GM19239 (cell line): Measurements from ENCODE around the gene PRR13.
"Not testable (repeated sequence)": the region's sequence is repeated elsewhere in the genome, so short reads cannot be mapped to it uniquely, and the experiment has no call there.

Source experiments
- DNase-seq: peaks from one replicate; pipeline ENCODE4 v3.0.0; 2011; ENCODE audit warnings: low spot score; ENCODE audit not compliant: insufficient read length
- FAIRE-seq: peaks from 2 replicates; lab custom pipeline; 2011; peaks lifted over from hg19 to GRCh38; lab: Jason Lieb, UNC

The PRR13 gene

GRCh38 chr12:53466640-53467039, 25.1 kb downstream of the PRR13 start:
- FAIRE-seq (no peak), DNase-seq (no peak)

DNA sequence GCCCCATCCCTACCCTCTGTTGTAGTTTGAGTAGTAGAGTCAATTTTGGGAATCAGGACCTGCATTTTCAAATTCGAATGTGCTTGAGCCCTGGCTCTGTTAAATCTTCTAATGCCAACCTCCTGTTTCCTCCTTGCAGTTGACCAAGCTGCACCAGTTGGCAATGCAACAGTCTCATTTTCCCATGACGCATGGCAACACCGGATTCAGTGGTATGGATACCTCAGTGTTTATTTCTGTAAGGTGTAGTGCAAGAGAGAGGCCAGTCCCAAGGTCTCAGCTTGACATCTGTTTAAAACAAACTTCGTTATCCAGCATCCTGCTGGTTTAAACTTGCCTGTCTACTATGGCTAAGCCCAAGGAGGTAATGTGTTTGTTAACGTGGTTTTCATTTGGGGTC, 25.5 kb downstream of the PRR13 start:
- no peak for FAIRE-seq
- DNase-seq, result no peak

GRCh38 chr12:53467880-53468279, 26.3 kb downstream of the PRR13 start:
- FAIRE-seq, result no peak
- no peak for DNase-seq

DNA sequence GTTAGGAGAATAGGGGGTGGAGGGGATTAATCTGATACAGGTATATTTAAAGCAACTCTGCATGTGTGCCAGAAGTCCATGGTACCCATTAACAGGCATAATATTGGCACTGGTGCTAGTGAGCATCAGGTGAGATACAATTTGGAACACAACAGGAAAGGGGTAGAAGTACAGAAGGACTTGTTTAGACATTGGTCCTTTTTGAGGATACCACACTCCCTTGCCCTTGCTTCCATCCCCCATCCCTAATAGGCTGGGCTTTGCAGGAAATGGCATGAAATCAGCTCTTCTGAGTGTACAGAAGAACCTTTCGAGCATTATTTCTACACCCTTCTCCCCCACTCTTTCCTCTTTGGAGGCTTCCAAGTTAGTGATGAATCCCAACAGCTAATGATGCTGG, 26.7 kb downstream of the PRR13 start:
- FAIRE-seq (no peak), DNase-seq (no peak)

DNA sequence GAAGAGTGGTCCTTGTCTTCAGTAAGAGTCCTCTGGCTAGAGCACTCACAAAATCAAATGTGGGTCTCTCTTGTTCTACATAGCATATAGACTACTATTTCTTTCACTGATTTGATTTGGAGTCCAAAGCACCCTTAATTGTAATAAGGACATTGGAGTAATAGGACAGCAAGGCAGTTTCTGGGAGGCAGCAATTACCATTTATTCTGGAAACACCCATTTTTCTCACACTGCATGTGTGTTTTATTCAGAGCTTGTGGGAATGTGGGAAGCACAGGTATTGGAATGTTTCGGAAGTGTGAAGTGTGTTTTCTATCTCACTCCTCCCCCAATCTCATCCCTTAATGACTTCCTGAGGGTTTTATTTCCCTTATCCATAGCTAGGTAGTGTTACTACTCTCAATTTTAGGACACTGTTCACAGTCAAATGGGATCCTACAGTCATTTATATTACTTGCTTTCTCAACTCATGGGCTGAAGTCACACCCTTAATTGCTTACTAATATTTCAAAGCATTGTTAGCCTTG, 30.6 kb downstream of the PRR13 start:
- DNase-seq, result no peak
- no peak for FAIRE-seq

DNA sequence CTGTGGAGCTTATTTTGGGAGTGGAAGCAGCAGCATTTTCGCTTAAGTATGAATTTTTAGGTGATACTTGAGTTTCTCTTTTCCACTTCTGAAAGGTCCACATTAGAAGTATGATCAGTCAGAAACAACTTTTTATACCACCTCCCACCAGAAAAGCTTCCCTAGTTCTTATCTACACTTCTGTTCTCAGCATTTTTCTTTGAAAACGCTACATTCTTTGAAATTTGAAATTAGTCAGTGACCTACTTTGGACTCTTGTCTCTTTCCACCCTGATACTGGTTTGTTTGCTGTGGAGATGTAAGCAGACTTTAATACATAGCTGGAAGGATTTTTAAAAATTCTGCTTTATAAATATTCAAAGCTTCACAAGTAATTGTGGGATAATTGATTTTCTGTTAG, 32.5 kb downstream of the PRR13 start:
- DNase-seq (no peak), FAIRE-seq (no peak)

GRCh38 chr12:53474819-53475218, 33.3 kb downstream of the PRR13 start:
- DNase-seq, result no peak
- FAIRE-seq, result no peak

GRCh38 chr12:53476769-53477209, 35.3 kb downstream of the PRR13 start:
- no peak for DNase-seq
- no peak for FAIRE-seq

DNA sequence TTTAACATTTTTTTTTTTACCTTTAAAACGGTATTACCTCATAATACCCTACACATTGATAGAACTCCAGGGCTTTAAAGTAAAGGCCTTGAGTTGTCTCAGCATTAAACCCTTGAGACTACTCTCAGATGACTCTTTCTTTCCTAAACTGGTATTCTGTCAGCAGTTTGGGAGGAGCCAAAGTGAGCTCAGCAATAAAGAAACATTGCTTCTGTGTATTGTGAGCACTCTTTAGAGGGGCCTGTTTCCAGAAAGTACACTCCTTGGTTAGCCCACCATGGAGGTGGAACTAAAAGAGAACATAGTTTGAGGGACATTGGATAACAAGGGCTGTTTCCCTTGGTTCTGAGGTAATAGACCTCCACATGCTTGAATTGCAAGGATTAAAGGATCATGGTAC, 37.3 kb downstream of the PRR13 start:
- DNase-seq, result no peak

GRCh38 chr12:53479331-53479730, 37.8 kb downstream of the PRR13 start:
- DNase-seq, result no peak
- FAIRE-seq, result no peak

More for the DNA sequence above, 37.3 kb downstream of the PRR13 start:
- FAIRE-seq, result no peak

DNA sequence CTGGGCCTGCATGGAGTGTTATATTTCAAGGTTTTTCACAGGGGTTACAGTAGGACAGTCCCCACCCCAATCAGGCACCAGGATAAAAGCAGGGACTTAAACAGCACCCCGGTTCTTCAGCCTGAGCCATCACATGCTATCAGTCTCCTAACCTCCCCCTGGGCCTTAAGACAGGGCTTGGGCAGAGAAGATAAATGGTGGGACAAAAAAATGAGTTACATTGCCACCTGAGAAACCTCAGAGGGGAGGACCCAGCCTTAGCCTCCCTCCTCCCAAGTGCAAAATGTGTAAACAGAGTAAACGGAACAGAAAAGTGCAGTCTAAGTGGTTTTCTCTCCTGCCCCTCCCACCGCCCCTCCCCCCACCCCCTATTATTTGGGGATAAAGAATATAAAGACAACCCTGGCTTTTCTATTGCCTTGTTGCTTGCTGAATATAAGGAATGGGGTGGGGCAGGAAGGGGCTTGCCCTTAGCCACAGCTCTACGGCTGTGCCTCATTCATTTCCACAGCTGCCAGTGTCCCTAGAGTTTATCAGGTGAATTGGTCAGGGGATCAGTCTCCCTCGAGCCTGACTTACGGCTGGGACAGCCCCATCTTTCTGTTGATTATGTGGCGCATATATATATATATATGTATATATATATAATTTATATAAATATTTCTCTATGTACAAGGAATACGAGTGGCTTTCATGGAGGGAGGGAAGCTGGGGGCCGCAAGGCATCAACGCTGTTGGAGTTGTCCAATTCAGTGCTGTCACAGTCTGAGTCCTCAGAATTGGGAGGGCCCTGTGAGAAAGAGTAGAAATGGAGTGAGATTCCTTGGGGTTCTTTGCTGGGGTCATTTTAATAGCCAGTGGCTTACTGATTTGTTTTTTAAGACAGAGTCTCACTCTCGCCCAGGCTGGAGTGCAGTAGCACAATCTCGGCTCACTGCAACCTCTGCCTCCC, 39.2 kb downstream of the PRR13 start:
- FAIRE-seq (no peak), DNase-seq (no peak)

- DNase-seq, FAIRE-seq: not testable (repeated sequence)
Observed at GRCh38 chr12:53481458-53481857, 39.9 kb downstream of the PRR13 start.

- FAIRE-seq, result no peak
- DNase-seq, result no peak
Observed at GRCh38 chr12:53481939-53482586, 40.5 kb downstream of the PRR13 start.

DNA sequence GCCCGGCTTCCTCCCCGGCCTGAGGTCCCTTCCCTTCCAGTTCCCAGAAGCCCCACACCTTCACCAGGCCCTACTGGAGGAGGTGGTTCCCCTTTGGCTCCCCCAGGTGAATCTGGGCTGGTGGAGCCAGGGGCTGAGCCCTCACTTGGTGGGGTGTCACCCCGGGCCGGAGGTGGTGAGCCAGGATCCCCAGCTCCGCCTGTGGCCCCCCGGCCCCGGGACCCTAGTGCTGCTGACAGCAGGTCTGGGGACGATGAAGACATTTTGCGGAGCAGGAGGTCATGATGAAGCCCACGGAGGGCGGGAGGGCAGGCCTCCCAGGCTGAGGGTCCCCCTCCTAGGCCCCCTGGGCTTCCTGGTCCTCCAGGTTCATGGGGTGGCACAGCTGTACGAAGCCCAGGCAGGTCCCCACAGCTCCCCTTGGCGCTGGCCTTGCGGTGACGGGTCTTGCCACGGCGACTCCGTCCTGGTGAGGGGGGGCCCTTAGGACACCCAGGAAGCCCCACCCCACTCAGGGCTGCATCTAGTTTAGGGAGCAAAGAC, 41.2 kb downstream of the PRR13 start:
- no peak for DNase-seq
- no peak for FAIRE-seq

- DNase-seq (no peak), FAIRE-seq (no peak)
Observed at GRCh38 chr12:53483225-53483978, 41.9 kb downstream of the PRR13 start.

DNA sequence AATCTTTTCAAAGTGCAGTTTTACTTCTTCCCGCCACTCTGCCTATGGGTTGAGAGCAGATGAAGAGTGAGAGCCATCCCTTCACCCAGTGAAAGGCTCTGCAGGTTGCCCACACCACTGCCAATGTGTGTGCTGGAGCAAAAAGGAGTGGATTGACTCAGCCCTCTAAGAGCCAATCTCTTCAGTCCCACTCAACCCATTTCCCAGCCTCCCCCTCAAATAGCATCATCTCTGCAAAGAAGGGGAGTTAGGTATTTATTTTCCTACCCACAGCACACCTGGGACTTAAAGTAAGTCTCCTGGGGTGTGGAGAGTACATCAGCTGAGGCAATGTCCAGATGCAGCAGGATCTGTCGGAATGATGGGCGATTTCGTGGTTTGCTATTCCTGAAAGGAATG, 42.4 kb downstream of the PRR13 start:
- FAIRE-seq (no peak), DNase-seq (no peak)

DNA sequence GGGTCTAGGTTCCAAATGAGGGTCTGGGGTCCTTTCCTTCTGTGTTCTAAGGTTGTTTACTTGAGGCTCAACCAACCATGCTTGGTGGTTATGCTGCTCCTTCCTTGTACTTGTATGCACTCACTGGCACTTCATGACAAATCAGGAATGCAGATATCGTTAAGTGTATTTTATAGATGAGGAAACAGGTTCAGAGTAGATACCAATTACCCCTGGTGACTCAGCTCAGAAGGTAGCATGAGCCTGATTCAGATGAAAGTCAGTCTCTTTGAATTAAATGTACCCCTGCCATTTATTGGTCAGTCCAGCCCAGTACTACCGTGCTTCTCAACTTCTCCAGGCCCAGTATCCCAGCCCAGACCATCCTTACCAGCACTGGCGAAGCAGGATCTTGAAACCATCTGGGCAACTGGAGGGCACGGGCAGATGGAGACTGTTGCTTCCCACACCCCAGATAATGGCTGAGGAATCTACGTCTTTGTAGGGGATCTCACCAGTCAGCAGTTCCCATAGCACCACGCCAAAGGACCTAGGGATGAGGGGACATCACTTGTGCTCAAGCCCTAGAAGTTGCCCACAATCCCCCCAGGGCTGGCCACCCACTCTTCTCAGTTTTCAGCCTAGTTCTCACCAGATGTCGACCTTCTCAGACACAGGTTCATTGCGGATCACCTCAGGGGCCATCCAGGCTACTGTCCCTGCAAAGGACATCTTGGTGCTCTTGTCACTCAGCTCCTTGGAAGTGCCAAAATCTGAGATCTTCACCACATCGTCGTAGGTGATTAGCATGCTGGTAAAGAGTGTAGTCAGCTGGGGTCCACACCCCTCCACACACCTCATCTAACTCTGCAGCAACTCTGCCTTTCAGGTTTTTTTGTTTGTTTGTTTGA, 43.4 kb downstream of the PRR13 start:
- DNase-seq, result no peak
- FAIRE-seq, result no peak

GRCh38 chr12:53485955-53486735, 44.6 kb downstream of the PRR13 start:
- FAIRE-seq (no peak), DNase-seq (no peak)
